ENCODE data around the gene BHMT2. TPM values are rescaled to one million over a fixed set of nuclear protein-coding genes. Genes with fewer than 3 reads are reported as not detected.

BHMT2 gene
- total RNA-seq, 1 experiment from 2014 or later, result not detected

DNA sequence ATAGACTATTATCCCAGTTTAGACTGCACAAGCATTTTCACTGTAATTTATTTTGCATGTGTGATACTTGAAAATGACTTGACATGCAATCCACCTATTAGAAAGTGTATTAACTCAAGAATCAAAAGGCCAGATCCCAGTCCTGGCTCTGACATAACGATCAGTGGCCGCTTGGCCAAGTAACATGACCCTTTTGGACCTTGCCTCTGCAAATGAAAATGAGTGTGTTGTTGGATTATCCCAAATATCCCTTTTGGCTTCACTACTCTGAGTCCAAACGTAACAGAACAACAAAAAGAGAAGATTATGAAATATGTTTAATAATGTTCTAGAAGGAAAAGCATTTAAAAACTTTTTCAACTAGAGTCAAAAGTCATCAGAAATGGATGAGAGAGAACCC lies 19.1 kb upstream of the BHMT2 start:
- H3K9me3 Mint-ChIP-seq (ENCODE audit: low read depth, unreplicated experiment), result no peaks in the 10 kb centered on the region
- intact Hi-C loops (cut with micrococcal nuclease; ENCODE audit: unreplicated experiment), result no loop called here
- no peaks in the 10 kb centered on the region for H3K36me3 Mint-ChIP-seq (ENCODE audit: insufficient read depth, unreplicated experiment)
- peaks cover 16% of the 10 kb centered on the region for H3K27me3 Mint-ChIP-seq (ENCODE audit: unreplicated experiment)
- TF ChIP-seq, protein P1, sequence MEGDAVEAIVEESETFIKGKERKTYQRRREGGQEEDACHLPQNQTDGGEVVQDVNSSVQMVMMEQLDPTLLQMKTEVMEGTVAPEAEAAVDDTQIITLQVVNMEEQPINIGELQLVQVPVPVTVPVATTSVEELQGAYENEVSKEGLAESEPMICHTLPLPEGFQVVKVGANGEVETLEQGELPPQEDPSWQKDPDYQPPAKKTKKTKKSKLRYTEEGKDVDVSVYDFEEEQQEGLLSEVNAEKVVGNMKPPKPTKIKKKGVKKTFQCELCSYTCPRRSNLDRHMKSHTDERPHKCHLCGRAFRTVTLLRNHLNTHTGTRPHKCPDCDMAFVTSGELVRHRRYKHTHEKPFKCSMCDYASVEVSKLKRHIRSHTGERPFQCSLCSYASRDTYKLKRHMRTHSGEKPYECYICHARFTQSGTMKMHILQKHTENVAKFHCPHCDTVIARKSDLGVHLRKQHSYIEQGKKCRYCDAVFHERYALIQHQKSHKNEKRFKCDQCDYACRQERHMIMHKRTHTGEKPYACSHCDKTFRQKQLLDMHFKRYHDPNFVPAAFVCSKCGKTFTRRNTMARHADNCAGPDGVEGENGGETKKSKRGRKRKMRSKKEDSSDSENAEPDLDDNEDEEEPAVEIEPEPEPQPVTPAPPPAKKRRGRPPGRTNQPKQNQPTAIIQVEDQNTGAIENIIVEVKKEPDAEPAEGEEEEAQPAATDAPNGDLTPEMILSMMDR (IDR thresholded peaks at IDR 0.05; ENCODE audit: unreplicated experiment), result no peak
- no peak for DNase-seq
- no TSS peak for BruUV-seq (replicated peaks)
- H3K4me3 Mint-ChIP-seq (ENCODE audit: low read depth, unreplicated experiment), result no peak overlapping the region
- no peaks in the 10 kb centered on the region for H3K4me1 Mint-ChIP-seq (ENCODE audit: low read depth, unreplicated experiment)
- no peak overlapping the region for H3K27ac Mint-ChIP-seq (ENCODE audit: unreplicated experiment)
- CTCF ChIA-PET, result no interaction called here

DNA sequence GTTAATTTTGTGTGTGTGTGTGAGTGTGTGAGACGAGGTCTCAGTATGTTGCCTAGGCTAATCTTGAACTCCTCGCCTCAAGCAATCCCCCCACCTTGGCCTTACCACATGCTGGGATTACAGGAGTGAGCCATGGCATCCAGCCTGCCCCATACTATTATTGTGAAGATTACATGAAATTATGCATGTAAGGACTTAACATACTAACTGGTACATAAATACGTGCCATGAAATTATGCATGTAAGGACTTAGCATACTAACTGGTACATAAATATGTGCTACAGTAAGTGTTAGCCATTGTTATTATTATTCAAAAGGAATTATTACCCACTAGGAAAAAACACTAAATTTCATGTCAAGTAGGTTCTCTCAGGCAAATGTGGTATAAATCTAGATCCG lies 16.2 kb upstream of the BHMT2 start:
- Mint-ChIP-seq H3K4me1 (ENCODE audit: low read depth, unreplicated experiment) (no peaks in the 10 kb centered on the region), H3K9me3 (ENCODE audit: low read depth, unreplicated experiment) (no peaks in the 10 kb centered on the region), H3K4me3 (ENCODE audit: low read depth, unreplicated experiment) (no peak overlapping the region), H3K27me3 (ENCODE audit: unreplicated experiment) (peaks cover 10% of the 10 kb centered on the region), H3K27ac (ENCODE audit: unreplicated experiment) (no peak overlapping the region), H3K36me3 (ENCODE audit: insufficient read depth, unreplicated experiment) (no peaks in the 10 kb centered on the region)
- intact Hi-C loops (cut with micrococcal nuclease; ENCODE audit: unreplicated experiment), result no loop called here
- no TSS peak for BruUV-seq (replicated peaks)
- TF ChIP-seq, protein P1 (IDR thresholded peaks at IDR 0.05; ENCODE audit: unreplicated experiment), result no peak
- CTCF ChIA-PET, result no interaction called here
- no peak for DNase-seq

DNA sequence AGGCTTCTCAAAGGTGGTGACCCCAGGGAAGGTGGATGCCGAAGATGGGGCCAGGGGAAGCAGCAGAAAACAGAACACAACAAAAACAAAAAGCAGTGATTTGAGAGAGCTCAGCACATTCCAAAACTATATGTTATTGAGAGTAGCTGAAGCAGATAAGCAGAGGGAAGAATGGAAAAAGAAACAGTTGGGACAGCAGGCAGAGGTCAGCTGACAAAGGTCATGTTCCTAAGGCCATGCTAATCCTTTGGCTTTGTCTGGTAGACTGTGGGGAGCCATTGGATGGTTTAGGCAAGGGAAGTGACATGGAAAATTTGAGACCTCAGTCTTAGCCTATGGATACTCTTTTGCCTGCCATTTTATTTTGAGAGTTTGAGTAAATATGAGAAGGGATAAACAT lies 14.6 kb upstream of the BHMT2 start:
- H3K36me3 Mint-ChIP-seq (ENCODE audit: insufficient read depth, unreplicated experiment), result no peaks in the 10 kb centered on the region
- H3K9me3 Mint-ChIP-seq (ENCODE audit: low read depth, unreplicated experiment), result no peaks in the 10 kb centered on the region
- intact Hi-C loops (cut with micrococcal nuclease; ENCODE audit: unreplicated experiment), result no loop called here
- DNase-seq, result no peak
- no peak overlapping the region for H3K27ac Mint-ChIP-seq (ENCODE audit: unreplicated experiment)
- H3K4me1 Mint-ChIP-seq (ENCODE audit: low read depth, unreplicated experiment), result no peaks in the 10 kb centered on the region
- CTCF ChIA-PET, result no interaction called here
- TF ChIP-seq, protein P1 (IDR thresholded peaks at IDR 0.05; ENCODE audit: unreplicated experiment), result no peak
- H3K27me3 Mint-ChIP-seq (ENCODE audit: unreplicated experiment), result no peaks in the 10 kb centered on the region
- no TSS peak for BruUV-seq (replicated peaks)
- H3K4me3 Mint-ChIP-seq (ENCODE audit: low read depth, unreplicated experiment), result no peak overlapping the region

DNA sequence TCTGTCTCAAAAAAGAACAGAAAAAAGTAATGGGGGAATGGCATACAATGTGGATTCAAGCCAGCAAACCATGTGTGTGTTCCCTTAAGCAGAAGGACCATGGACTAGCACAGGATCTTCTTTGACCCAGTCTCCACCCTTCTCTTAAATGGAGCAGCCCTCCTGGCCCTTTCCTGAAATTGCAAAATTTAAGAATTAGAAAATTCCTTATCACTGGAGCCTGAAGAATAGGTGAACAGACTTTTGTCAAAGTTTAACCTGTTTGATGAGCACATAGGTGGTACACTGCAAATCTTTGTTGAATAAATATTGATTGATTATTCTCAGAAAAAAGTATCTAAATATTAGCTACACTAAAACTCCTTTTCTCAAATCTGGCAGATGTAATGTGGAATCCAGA lies 12.7 kb upstream of the BHMT2 start:
- no peak overlapping the region for H3K27ac Mint-ChIP-seq (ENCODE audit: unreplicated experiment)
- intact Hi-C loops (cut with micrococcal nuclease; ENCODE audit: unreplicated experiment), result no loop called here
- no peak for DNase-seq
- H3K36me3 Mint-ChIP-seq (ENCODE audit: insufficient read depth, unreplicated experiment), result no peaks in the 10 kb centered on the region
- BruUV-seq (replicated peaks), result no TSS peak
- peaks cover 8% of the 10 kb centered on the region for H3K4me1 Mint-ChIP-seq (ENCODE audit: low read depth, unreplicated experiment)
- H3K4me3 Mint-ChIP-seq (ENCODE audit: low read depth, unreplicated experiment), result no peak overlapping the region
- H3K27me3 Mint-ChIP-seq (ENCODE audit: unreplicated experiment), result no peaks in the 10 kb centered on the region
- CTCF ChIA-PET, result no interaction called here
- TF ChIP-seq, protein P1 (IDR thresholded peaks at IDR 0.05; ENCODE audit: unreplicated experiment), result no peak
- H3K9me3 Mint-ChIP-seq (ENCODE audit: low read depth, unreplicated experiment), result no peaks in the 10 kb centered on the region

Measured in Calu3 (cell line).